IPS-20b (cell line): ENCODE results near the gene AK3.
A peak's percentile ranks its signal among the peaks of the same experiment; 100 is the strongest.
"Not testable (repeated sequence)": the region's sequence is repeated elsewhere in the genome, so short reads cannot be mapped to it uniquely, and the experiment has no call there.

ENCODE experiments used
- H3K27ac ChIP-seq: one replicate; pipeline ENCODE4 v1.5.1; 2013; ENCODE audit warnings: low read length
- H3K27me3 ChIP-seq: 2 replicates; pipeline ENCODE4 v1.6.1; 2013; ENCODE audit warnings: mild to moderate bottlenecking, low read length, inconsistent platforms; ENCODE audit not compliant: insufficient read depth
- H3K36me3 ChIP-seq: 2 replicates; pipeline ENCODE4 v1.6.1; 2013; ENCODE audit warnings: low read depth, mild to moderate bottlenecking, inconsistent platforms, low read length, moderate library complexity; ENCODE audit not compliant: insufficient read depth
- H3K4me1 ChIP-seq: 2 replicates; pipeline ENCODE4 v1.6.1; 2013; ENCODE audit warnings: mild to moderate bottlenecking, control low read depth, inconsistent platforms, low read length, moderate library complexity; ENCODE audit not compliant: insufficient read depth
- H3K4me3 ChIP-seq: 2 replicates; pipeline ENCODE4 v1.5.1; 2013; ENCODE audit warnings: mild to moderate bottlenecking, low read length, inconsistent platforms
- H3K9ac ChIP-seq: 2 replicates; pipeline ENCODE4 v1.6.1; 2013; ENCODE audit warnings: low read depth, mild to moderate bottlenecking, inconsistent platforms, low read length, moderate library complexity
- H3K9me3 ChIP-seq: 2 replicates; pipeline ENCODE4 v1.6.1; 2013; ENCODE audit warnings: mild to moderate bottlenecking, low read depth, low read length, inconsistent platforms; ENCODE audit not compliant: insufficient read depth

Gene AK3

GRCh38 chr9:4662108-4662988 lies 78.7 kb downstream of the AK3 start, which contains the start of gene PLPP6:
Gene PLPP6 (plus strand): TSS chr9:4662294. CDS start chr9:4662376, 82 bp downstream.
- peak within 1 kb of the TSS; percentile 84 for H3K4me3 ChIP-seq
- H3K36me3 ChIP-seq = no peaks in the 10 kb centered on the region
- H3K9me3 ChIP-seq = no peaks in the 10 kb centered on the region
- H3K4me1 ChIP-seq = peaks cover 33% of the 10 kb centered on the region
- no peak within 1 kb of the TSS for H3K27ac ChIP-seq
- peaks cover 18% of the 10 kb centered on the region; the same call in 1 of the 2 replicates for H3K27me3 ChIP-seq
- H3K9ac ChIP-seq = peak within 1 kb of the TSS; percentile 51

GRCh38 chr9:4661611-4662010 lies 79.4 kb downstream of the AK3 start:
- H3K4me1 ChIP-seq = peaks cover 40% of the 10 kb centered on the region
- H3K27me3 ChIP-seq = peaks cover 11% of the 10 kb centered on the region; the same call in 1 of the 2 replicates
- no peaks in the 10 kb centered on the region for H3K9me3 ChIP-seq
- H3K36me3 ChIP-seq = no peaks in the 10 kb centered on the region
- H3K9ac ChIP-seq = peak overlapping the region; percentile 51; the same call in 1 of the 2 replicates
- peak overlapping the region; percentile 84 for H3K4me3 ChIP-seq
- H3K27ac ChIP-seq = no peak overlapping the region

- Histone ChIP-seq H3K9ac (peak overlapping the region; percentile 51; the same call in 1 of the 2 replicates), H3K9me3 (no peaks in the 10 kb centered on the region)
These were observed 79.8 kb downstream of the AK3 start for GRCh38 chr9:4661165-4661564.

GRCh38 chr9:4660665-4661064 lies 80.3 kb downstream of the AK3 start:
- H3K4me1 ChIP-seq = peaks cover 37% of the 10 kb centered on the region
- H3K36me3 ChIP-seq, H3K4me3 ChIP-seq, H3K9ac ChIP-seq, H3K9me3 ChIP-seq, H3K27me3 ChIP-seq, H3K27ac ChIP-seq: not testable (repeated sequence)

More at GRCh38 chr9:4661165-4661564, 79.8 kb downstream of the AK3 start:
- H3K4me3 ChIP-seq = peak overlapping the region; percentile 84; the same call in 1 of the 2 replicates
- H3K27ac ChIP-seq = no peak overlapping the region
- peaks cover 9% of the 10 kb centered on the region; the same call in 1 of the 2 replicates for H3K27me3 ChIP-seq
- peaks cover 41% of the 10 kb centered on the region for H3K4me1 ChIP-seq
- H3K36me3 ChIP-seq = no peaks in the 10 kb centered on the region
